NCI-H146 treated with DMSO at 0.1 percent for 48 hours (cell line): ENCODE results near the gene MLIP.

ENCODE experiments used
- DNase-seq: peaks from one replicate; lab custom pipeline; 2025; ENCODE audit not compliant: unreplicated experiment; lab: John Stamatoyannopoulos, UW

MLIP gene

DNA sequence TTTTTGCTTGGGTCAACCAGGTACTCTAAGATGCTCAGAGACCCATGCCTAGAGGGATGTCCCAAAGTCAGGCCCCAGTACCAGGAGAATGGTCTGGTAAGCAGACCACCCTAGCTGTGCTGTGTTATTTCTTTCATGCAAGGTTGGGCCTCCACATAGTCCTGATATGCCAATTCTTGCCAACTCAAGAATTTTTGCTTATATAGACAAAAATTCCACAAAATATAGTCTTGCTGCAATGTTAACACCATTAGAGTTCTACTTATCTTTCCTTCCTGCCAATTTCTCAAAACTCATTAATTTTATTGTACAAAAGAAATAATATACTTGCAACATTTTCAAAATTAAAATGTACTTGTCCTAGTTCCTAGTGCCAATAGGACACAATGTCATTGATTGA, 163.1 kb downstream of the MLIP start:
- no peak for DNase-seq

DNA sequence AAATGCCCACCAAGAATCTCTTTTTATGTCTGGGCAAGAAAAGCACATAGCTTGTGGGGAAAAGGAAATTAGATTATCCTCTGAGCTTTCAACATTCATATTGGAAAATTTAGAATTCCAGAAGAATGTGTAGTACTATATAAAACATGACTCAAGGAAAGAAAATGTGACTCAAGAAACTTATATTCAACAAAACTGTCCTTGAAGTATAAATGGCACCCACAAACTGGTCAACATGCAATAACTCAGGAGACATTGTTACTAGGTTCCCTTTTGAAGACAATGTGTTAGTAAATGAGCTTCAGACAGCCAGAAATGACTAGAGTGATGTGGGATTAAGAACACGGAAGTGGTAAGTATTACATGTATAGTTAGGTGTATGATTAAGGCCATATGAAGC, 170.9 kb downstream of the MLIP start:
- DNase-seq = no peak

DNA sequence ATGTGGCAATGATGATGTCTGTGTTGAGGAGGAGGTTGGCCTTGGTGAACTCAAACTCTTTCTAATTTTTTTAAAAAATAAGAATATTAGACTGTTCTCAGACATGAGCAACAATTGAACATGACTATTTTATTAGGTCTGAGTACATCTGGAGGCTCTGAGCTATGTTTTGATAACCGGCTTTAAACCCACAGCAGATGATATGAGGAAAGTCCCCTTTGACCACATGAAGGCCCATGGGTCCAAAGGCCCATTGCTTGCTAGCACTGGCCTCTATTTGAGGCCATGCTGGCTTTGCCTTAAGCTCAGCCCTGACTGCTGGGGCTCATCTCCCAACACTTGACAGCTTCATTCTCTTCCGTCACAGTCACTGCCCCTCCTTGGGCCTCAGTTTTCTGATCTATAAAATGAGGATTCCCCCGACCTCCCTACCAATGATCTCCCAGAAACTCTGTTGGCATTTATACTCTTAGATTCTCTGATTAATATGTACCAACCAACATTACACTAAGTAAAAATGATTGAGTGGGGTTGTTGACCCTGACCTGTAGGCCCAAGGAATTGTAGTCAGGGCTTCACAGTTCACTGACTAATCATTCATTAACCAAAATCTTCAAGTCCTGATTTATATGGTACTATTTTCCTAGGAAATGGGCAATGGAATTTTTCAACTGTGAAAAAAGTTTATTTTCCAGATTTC, 173.1 kb downstream of the MLIP start:
- DNase-seq = no peak

DNA sequence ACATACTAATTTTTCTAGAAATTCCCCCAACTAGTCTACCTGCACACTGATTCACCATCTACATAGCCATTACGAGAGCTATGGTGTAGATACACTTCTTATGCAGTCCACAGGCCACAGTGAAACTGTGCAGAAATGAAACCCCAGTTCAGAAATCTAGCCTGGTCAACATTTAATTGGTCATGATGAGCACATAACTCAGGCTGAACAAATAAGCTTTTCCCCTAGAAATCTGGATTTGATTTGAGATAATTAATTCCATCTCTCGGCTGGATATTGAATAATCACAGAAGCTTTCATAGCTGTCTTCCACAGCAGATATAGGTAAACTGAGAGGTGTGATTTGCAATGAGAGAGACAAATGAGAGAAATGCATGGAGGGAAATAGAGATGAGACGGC, 174.4 kb downstream of the MLIP start:
- DNase-seq = no peak

DNA sequence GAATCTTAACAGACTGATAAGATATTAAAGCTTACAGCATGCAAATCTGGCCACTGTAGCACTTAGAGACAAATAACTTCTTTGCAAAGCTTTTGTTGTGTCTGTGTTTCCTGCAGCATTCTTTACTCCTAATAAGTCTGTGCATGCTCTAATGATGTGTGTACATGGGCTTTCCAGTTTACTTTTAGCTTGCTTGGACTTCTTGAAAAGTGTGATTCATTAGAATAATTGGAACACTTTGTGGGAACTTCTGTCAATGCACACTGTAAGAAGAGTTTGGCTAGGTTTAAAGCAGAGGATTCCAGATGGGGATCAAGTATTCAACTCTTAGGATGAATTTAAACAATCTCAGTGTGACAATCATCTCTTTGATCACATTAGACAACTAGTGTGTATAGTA, 174.9 kb downstream of the MLIP start:
- DNase-seq = no peak

DNA sequence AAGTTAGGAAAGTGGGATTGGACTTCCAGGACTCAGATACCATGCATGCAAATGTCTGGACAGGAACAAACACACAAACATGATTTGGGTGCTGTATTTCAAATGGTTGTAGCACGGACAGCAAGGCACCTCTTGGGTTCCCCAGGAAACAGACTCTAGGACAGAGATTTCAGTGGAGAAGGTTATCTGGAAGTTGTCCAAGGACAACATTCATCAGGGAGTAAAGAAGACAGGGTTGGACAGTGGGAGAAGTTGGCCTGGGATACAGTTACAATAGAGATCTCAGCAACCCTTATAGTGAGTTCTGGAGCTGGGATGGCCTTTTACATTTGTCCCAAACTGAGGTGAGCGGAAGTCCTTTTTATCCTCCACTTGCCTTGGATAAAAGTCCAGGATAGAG, 177.2 kb downstream of the MLIP start:
- no peak for DNase-seq

DNA sequence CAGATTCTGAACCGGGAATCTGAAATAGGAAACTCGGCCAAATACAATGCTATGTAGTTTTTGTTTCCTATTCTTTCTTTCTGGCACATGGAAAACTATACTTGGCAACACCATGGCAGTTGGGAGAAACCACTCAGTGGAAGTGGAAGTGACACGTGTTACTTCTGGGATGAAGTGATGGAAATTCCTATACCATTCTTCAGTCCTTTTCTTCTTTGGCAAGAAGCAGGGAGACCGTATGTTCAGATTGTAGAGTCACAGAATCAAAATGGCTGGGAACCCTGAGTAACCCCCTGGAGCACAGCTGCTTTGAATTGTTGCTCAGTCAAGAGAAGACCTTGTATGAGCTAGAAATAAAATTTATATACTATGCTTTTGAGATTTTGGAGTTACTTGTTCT, 178.2 kb downstream of the MLIP start:
- no peak for DNase-seq

DNA sequence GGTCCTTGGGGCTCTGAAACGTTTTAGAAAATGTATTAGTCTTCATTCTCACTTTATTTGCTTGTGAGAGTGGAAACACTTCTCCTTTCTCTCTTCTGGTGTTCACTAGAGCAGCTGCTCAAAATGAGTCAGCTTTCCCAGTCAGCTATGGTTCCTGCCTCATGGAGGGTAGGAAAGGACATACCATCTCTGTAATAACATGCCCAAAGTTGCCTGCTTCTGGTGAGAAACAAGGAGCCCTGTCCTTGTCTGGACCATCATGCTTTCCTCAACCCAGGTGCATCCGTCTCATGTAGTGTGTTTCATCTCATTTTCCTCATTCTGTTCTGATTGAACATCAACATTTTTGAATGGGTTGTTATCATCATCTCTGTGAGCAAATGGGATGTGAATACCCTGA, 179.9 kb downstream of the MLIP start:
- DNase-seq = no peak

DNA sequence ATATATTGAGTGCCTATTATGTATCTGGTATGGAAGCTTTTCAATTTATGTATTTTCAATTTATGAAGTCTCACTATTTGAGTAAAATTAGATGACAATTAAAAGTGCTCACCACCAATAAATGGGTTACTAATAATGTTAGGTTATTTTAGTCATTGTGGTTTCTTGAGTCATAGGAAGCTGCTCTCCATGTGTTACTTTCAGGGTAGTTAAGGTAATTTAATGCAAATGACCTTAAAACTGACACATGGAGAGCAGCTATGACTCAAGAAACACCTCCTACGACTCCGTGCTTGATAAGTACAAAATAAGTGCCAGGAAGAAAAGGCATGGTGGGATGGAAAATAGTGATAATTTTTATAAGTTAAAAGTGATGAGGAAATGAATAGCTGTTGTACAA, 180.5 kb downstream of the MLIP start:
- DNase-seq = no peak

DNA sequence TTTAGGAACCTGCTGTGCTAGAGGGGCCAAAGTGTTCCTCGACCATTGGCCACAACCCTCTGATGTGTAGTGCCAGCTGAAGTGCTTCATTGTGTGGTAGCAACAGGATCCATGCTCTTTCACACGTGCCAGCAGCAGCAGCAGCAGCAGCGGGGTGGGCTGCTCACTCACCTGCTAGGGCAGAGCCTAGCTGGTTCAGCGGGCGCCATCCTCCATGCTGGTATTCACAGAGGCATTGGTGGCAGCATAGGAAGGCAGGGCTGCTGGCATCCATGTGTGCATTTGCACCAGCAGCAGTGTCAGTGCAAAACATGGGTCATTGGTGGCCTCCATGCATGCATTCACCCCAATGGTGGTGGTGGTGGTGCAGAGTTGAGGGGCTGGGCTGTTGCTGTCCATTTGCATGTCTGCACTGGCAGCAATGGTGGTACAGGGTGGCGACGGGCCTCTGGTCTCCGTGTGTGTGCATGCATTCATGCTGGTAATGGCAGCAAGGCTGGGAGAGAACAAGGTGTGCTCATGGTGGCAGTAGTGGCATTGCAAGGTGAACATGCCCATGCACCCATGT, 183.8 kb downstream of the MLIP start:
- DNase-seq = no peak

DNA sequence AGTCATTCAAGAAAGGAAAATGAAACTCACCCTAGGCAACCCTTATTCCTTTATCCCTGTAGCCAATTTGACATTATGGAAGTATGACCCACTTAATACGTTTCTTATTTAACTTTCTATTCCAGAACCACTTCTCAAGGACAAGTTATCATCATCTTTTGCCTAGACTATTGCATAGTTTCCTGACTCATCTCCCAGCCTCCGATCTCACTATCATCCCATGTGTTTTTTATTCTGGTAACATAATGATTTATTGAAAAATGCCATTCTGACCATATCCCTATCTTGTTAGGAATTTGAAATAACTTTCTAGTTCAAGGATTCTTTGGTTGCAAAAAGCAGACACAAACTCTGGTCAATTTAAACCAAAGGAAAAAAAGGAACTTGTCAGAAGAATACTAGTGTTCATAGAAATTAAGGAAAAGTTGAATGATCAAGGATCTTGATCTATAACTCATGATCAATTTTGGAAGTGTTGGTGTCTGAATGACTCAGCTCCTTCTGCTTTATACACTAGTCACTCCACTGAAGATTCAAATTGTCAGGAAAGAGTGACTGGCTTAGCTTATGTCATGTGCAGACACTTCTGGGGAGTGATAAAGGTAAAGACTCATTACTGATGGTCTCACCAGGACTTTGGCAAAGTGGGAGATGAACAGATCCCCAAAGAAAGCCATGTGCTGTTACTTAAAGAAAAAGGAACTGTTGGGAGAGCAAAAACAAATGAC, 188.5 kb downstream of the MLIP start:
- no peak for DNase-seq

DNA sequence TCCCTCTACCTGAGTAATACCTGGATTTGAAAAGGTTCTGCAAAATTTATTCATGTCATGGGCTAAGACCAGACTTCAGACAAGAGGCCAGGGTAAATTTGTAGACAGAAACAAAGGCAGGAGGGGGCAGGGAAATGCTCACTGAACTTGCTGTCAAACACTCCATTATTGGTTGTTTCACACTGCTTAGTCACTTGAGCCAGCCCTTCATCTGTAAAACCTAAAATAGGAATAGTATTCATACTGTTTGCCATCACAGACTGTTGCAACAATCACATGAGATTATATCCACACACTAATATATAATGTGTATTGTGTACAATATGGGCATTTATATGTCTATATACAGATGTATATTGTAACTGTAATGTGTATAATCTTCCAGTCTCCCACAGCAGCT, 190.5 kb downstream of the MLIP start:
- DNase-seq = no peak

DNA sequence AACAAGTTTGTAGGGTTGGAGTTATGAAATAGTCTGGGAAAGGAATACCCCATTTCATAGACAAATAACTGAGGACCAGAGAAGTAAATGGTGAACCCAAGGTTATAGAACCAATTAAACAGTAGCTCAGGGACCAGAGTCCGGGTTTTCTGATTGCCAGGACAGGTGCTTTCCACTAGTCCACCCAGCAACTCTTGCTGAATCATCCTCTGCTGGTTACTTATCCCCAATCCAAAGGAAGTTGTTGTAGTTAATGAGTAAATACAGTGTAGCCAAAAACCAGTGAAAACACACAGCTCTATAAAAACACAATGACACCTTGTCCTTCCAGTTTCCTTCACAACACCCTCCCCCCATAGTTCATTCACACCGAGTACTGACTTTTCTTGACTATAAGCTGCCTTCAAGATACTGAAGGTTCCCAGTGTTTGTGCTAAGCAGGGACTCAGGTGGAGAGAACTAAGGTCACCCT, 196.2 kb downstream of the MLIP start:
- no peak for DNase-seq

DNA sequence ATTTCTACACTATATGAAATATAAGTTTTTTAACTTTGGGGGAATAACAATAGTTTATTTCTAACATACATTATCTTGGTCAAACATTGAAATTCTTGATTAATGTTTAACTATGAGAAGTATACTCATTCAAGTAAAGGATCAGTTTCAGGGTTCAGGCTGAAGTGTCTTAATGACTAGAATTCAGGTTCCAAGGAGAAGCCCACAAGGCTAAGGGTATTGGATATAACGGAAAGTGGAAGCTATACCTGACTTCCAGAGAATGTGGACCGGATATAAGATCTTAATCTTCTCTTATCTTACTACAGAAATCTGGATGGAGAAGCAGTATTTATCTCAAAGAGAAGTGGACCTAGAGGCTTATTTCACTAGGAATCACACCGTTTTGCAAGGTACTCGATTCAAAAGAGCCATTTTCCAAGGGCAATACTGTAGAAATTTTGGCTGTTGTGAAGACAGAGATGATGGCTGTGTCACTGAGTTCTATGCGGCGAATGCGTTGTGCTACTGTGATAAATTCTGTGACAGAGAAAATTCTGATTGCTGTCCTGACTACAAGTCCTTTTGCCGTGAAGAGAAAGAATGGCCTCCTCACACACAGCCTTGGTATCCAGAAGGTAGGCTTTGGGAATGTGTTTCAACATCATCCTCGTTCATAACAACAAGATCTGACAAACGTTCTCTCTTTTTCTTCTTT, 197.2 kb downstream of the MLIP start, which contains the start of gene TINAG:
Gene TINAG, plus strand, starts transcription at position 153 of the 697 bp plus-strand sequence. Its CDS starts 110 bp downstream, at position 263.
- no peak for DNase-seq

DNA sequence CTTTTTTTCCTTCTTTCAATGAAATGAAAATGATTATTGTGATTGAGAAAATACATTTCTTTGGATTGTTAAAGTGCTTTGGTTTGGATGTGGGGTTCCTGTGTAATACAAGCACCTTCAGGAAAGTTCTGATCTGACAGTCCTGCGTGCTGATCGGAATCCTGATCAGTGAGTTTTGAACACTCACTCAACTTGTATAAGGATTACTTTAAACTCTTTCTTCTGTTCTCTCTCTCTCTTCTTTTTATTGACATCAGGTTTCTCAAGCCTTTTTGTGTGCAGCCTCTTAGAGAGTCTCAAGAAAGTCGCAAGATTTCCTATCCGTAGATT, 197.7 kb downstream of the MLIP start:
- DNase-seq = no peak

DNA sequence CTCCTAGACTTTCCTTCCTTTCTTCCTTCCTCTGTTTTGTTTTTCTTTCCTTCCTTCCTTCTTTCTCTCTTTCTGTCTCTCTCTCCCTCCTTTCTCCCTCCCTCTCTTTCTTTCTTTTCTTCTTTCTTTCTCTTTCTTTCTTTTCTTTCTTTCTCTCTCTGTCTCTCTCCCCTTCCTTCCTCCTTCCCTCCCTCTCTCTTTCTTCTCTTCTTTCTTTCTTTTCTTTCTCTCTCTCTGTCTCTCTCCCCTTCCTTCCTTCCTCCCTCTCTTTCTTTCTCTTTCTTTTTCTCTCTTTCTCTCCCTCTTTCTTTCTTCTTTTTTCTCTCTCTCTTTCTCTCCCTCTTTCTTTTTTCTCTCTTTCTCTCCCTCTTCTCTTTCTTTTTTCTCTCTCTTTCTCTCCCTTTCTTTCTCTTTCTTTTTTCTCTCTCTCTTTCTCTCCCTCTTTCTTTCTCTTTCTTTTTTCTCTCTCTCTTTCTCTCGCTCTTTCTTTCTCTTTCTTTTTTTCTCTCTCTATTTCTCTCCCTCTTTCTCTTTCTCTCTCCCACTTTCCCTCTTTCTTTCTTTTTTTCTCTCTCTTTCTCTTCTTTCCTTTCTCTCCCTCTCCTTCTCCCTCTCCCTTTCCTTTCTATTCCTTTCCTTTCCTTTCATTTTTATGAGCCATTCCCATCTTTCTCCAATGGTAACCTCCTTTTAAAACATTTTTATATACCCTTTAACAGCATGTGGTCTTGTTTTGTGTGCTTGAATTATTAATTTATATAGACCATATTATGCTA, 199.3 kb downstream of the MLIP start:
- DNase-seq = no peak

DNA sequence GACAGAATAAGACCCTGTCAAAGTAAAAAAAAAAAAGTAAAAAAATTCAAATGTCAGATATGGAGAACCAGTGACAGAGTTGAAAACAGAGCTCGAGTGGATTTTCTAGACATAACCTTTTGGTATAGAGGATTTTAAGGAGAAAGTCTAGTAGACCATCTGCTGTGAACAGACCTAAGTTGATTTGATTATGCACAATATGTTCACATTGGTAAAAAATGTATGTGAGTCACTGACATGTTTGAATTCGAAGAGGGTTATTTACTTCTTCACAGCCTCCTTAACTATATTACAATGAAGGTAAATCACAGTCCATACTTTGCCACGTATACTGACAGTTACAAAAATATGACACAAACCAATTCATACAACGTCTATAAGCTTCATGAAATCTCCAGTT, 204.4 kb downstream of the MLIP start:
- DNase-seq = no peak
